Coronary artery (tissue), 2 donors: ENCODE measurements around the gene DNAH9.

Experiments
- DNase-seq: peaks from one replicate; pipeline ENCODE4 v3.0.0-alpha.2; 2017; ENCODE audit warnings: low spot score
- H3K27ac ChIP-seq, 2 donors: fragments of 200-600 bp; sonication (generic); one replicate each; pipeline ENCODE4 v1.5.1; 2016 to 2019
- H3K4me3 ChIP-seq: fragments of 200-600 bp; sonication (generic); 2 replicates; pipeline ENCODE4 v1.5.1; 2016; ENCODE audit warnings: mild to moderate bottlenecking, moderate library complexity
- CTCF ChIP-seq: fragments of 200-600 bp; sonication (generic); IDR thresholded peaks from one replicate; pipeline ENCODE4 v1.5.1; 2019; ENCODE audit warnings: antibody characterized with exemption

Gene DNAH9

GRCh38 chr17:11625878-11626277 is 27.6 kb downstream of the DNAH9 start:
- Histone ChIP-seq H3K27ac (no peak overlapping the region), H3K4me3 (no peak overlapping the region)
- DNase-seq: no peak
- TF ChIP-seq CTCF: no peak

GRCh38 chr17:11627301-11627940 is 29.2 kb downstream of the DNAH9 start:
- no peak overlapping the region for H3K4me3 ChIP-seq
- no peak overlapping the region for H3K27ac ChIP-seq
- no peak for TF ChIP-seq CTCF
- no peak for DNase-seq

- DNase-seq: no peak
- no peak for TF ChIP-seq CTCF
- H3K4me3 ChIP-seq: no peak overlapping the region
These were observed 30.1 kb downstream of the DNAH9 start for GRCh38 chr17:11628374-11628773.

GRCh38 chr17:11628831-11629230 is 30.6 kb downstream of the DNAH9 start:
- no peak overlapping the region for H3K4me3 ChIP-seq
- TF ChIP-seq CTCF: no peak
- H3K27ac ChIP-seq: no peak overlapping the region
- no peak for DNase-seq

More at GRCh38 chr17:11628374-11628773, 30.1 kb downstream of the DNAH9 start:
- no peak overlapping the region for H3K27ac ChIP-seq

- no peak overlapping the region for H3K27ac ChIP-seq
- TF ChIP-seq CTCF: no peak
- no peak overlapping the region for H3K4me3 ChIP-seq
- DNase-seq: no peak
These were observed 38.5 kb downstream of the DNAH9 start for GRCh38 chr17:11636771-11637170.

- Histone ChIP-seq H3K27ac (no peak overlapping the region), H3K4me3 (no peak overlapping the region)
- no peak for DNase-seq
- TF ChIP-seq CTCF: no peak
These were observed 39.5 kb downstream of the DNAH9 start for GRCh38 chr17:11637796-11638195.

- Histone ChIP-seq H3K27ac (no peak overlapping the region), H3K4me3 (no peak overlapping the region)
- DNase-seq: no peak
- TF ChIP-seq CTCF: no peak
These were observed 40.5 kb downstream of the DNAH9 start for GRCh38 chr17:11638700-11639265.
